GM23248 (cell line): ENCODE data around the gene PRLH.

Source experiments
- EZH2 ChIP-seq: fragments of 200-600 bp; sonication (generic); IDR thresholded peaks from 2 replicates; pipeline ENCODE4 v1.6.1; 2018; ENCODE audit warnings: antibody characterized with exemption, mild to moderate bottlenecking; ENCODE audit not compliant: insufficient read depth, poor library complexity, severe bottlenecking
- EZH2phosphoT487 ChIP-seq: fragments of 200-600 bp; sonication (generic); IDR thresholded peaks from 2 replicates; pipeline ENCODE4 v1.6.1; 2018; ENCODE audit warnings: antibody characterized with exemption, moderate library complexity, mild to moderate bottlenecking, low read depth; ENCODE audit not compliant: insufficient read depth

GRCh38 chr2:237551071-237551574, 15.3 kb upstream of the PRLH start:
- TF ChIP-seq EZH2phosphoT487 (no peak), EZH2 (no peak)
